ENCODE measurements around the gene DTNB. TPM values are rescaled to one million over a fixed set of nuclear protein-coding genes. Genes with fewer than 3 reads are reported as not detected.

Gene DTNB
- 28.1 TPM for polyA plus RNA-seq (2012; ENCODE audit: insufficient read length, low read depth)

DNA sequence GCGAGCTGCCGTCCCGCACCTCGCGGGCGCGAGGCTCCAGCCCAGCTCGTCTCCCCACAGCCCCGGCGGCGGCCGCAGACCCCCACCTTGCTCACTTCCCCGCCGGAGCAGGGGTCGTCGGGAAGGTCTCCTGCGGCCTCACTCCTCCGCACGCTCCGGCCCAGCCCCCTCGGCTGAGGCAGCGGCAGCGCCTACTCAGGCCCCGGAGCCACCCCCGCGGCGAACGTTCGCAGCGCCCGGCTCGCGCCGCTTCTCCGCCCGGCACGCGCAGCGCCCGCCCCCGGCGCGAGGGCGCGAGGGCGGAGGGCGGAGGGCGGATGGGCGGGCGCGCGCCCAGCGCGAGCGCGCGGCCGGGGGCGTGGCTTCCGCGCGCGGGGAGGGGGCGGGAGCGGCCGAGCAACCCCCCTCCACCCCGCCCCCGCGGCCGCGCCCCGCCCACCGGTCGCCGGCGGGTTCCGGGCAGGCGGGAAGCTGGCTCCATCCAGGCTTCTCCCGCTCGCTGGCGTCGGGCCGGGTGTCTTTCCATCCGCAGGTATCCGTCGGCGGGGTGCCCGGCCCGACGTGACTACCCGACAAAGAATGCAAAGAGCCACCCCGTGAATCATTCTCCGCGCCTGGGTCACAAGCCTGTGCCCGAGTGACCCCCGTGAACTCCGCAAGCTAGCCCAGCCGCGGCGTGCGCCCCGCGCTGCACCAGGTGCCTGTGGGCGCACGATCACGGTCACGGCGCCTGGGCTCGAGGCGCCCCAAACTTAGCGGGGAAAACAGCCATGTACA, at the start of gene DTNB:
Gene DTNB, minus strand, starts transcription at position 278 of the 777 bp plus-strand sequence. CDS start 20,917 bp downstream, outside the sequence.
- TF ChIP-seq SIN3A (IDR thresholded peaks at IDR 0.05; ENCODE audit: borderline replicate concordance, insufficient read depth, low read length) = no peak
- TF ChIP-seq, protein P1, sequence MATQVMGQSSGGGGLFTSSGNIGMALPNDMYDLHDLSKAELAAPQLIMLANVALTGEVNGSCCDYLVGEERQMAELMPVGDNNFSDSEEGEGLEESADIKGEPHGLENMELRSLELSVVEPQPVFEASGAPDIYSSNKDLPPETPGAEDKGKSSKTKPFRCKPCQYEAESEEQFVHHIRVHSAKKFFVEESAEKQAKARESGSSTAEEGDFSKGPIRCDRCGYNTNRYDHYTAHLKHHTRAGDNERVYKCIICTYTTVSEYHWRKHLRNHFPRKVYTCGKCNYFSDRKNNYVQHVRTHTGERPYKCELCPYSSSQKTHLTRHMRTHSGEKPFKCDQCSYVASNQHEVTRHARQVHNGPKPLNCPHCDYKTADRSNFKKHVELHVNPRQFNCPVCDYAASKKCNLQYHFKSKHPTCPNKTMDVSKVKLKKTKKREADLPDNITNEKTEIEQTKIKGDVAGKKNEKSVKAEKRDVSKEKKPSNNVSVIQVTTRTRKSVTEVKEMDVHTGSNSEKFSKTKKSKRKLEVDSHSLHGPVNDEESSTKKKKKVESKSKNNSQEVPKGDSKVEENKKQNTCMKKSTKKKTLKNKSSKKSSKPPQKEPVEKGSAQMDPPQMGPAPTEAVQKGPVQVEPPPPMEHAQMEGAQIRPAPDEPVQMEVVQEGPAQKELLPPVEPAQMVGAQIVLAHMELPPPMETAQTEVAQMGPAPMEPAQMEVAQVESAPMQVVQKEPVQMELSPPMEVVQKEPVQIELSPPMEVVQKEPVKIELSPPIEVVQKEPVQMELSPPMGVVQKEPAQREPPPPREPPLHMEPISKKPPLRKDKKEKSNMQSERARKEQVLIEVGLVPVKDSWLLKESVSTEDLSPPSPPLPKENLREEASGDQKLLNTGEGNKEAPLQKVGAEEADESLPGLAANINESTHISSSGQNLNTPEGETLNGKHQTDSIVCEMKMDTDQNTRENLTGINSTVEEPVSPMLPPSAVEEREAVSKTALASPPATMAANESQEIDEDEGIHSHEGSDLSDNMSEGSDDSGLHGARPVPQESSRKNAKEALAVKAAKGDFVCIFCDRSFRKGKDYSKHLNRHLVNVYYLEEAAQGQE (IDR thresholded peaks at IDR 0.05; ENCODE audit: insufficient read depth in 1 of 2, low read depth in 2 of 2, low read length in 2 of 2) = no peak
- TF ChIP-seq POLR2AphosphoS5 (IDR thresholded peaks at IDR 0.05; ENCODE audit: low read depth, low read length) = peak; percentile 53; the same call in 1 of the 2 replicates
- TF ChIP-seq FOXP2 (optimal IDR thresholded peaks at IDR 0.05; ENCODE audit: borderline replicate concordance, extremely low read depth, extremely low read length, insufficient read depth) = peak; percentile 28
- no peak for TF ChIP-seq TAF1 (IDR thresholded peaks at IDR 0.05; ENCODE audit: borderline replicate concordance, insufficient read depth, low read length)

DNA sequence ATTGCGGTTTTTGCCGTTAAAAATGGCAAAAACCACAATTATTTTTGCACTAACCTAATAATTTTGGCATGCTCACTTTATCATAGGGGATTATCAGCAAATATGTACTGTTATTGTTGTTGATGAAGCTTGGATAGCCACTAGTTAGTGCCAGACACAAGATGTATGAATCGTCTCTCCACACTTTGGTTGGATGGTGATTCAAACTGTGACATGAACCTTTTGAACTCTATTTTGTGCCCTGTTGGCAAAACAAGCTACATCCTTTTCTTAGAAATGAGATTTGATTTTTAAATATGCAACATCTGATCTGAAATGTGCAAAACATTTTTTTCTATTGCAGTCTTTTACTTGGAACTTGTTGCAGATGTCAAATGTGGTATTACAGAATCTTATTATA, 48.8 kb upstream of the DTNB start:
- no peak for TF ChIP-seq POLR2AphosphoS5 (IDR thresholded peaks at IDR 0.05; ENCODE audit: low read depth, low read length)
- TF ChIP-seq, protein P1 (IDR thresholded peaks at IDR 0.05; ENCODE audit: insufficient read depth in 1 of 2, low read depth in 2 of 2, low read length in 2 of 2) = no peak
- TF ChIP-seq SIN3A (IDR thresholded peaks at IDR 0.05; ENCODE audit: borderline replicate concordance, insufficient read depth, low read length) = no peak
- no peak for TF ChIP-seq TAF1 (IDR thresholded peaks at IDR 0.05; ENCODE audit: borderline replicate concordance, insufficient read depth, low read length)
- no peak for TF ChIP-seq FOXP2 (optimal IDR thresholded peaks at IDR 0.05; ENCODE audit: borderline replicate concordance, extremely low read depth, extremely low read length, insufficient read depth)

DNA sequence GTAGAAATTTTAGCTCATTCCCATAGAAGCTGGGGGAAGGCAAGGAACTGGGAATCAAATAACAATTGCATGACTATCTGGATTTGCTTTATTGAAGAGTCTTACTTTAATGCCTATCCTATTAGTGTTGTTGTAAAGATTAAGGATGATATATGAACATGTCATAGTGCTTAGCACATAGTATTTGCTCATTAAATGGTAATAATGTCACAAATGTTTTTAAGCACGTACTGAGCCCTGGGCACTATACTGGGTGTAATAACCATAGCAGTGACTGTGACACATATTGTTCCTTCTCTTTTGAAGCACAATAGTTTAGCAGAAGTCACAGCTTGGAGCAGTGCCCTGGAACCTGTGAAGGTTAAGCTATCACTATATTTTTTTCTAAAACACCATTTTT, 47.2 kb upstream of the DTNB start:
- no peak for TF ChIP-seq TAF1 (IDR thresholded peaks at IDR 0.05; ENCODE audit: borderline replicate concordance, insufficient read depth, low read length)
- no peak for TF ChIP-seq POLR2AphosphoS5 (IDR thresholded peaks at IDR 0.05; ENCODE audit: low read depth, low read length)
- TF ChIP-seq, protein P1 (IDR thresholded peaks at IDR 0.05; ENCODE audit: insufficient read depth in 1 of 2, low read depth in 2 of 2, low read length in 2 of 2) = no peak
- no peak for TF ChIP-seq FOXP2 (optimal IDR thresholded peaks at IDR 0.05; ENCODE audit: borderline replicate concordance, extremely low read depth, extremely low read length, insufficient read depth)
- no peak for TF ChIP-seq SIN3A (IDR thresholded peaks at IDR 0.05; ENCODE audit: borderline replicate concordance, insufficient read depth, low read length)

DNA sequence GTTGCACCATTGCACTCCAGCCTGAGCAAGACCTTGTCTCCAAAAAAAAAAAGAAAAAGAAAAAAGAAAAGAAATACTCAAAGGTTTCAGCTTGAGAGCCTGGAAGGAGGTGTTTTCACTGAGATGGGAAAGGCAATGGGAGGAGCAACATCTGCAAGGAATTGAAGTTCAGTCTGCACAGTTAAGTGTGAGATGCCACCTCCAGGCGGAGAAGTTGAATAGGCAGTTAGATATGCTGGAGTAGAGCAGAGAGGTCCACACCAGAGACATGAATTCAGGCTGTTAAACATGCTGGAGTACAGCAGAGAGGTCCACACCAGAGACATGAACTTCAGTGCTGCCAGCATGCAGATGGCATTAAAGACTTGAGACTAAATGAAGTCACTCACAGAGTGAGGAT, 41.4 kb upstream of the DTNB start:
- TF ChIP-seq FOXP2 (optimal IDR thresholded peaks at IDR 0.05; ENCODE audit: borderline replicate concordance, extremely low read depth, extremely low read length, insufficient read depth) = no peak
- TF ChIP-seq, protein P1 (IDR thresholded peaks at IDR 0.05; ENCODE audit: insufficient read depth in 1 of 2, low read depth in 2 of 2, low read length in 2 of 2) = no peak
- no peak for TF ChIP-seq TAF1 (IDR thresholded peaks at IDR 0.05; ENCODE audit: borderline replicate concordance, insufficient read depth, low read length)
- TF ChIP-seq SIN3A (IDR thresholded peaks at IDR 0.05; ENCODE audit: borderline replicate concordance, insufficient read depth, low read length) = no peak
- TF ChIP-seq POLR2AphosphoS5 (IDR thresholded peaks at IDR 0.05; ENCODE audit: low read depth, low read length) = no peak

Data from PFSK-1 (cell line).